Stimulated activated memory B cell treated with anti-CD40 and anti-IgM and Interleukin-4, amounts not matched to agents 10 μg/mL and 1 μg/mL and 100 μg/mL, for 72 hours (primary cell): Measurements from ENCODE around the gene KRTDAP.

ENCODE experiments used
- ATAC-seq: fragments of 150-1000 bp; cut with Tn5 transposase; 2 replicates; pipeline ENCODE4 v1.10.0; 2021
- H3K27ac Mint-ChIP-seq: one replicate; pipeline ENCODE4 v1.8.0; 2022; ENCODE audit warnings: mild to moderate bottlenecking, mixed read lengths
- H3K27me3 Mint-ChIP-seq: one replicate; pipeline ENCODE4 v1.8.0; 2022; ENCODE audit warnings: mixed read lengths
- H3K36me3 Mint-ChIP-seq: one replicate; pipeline ENCODE4 v1.8.0; 2022; ENCODE audit warnings: mixed read lengths
- H3K4me1 Mint-ChIP-seq: one replicate; pipeline ENCODE4 v1.8.0; 2022; ENCODE audit warnings: mixed read lengths
- H3K4me3 Mint-ChIP-seq: one replicate; pipeline ENCODE4 v1.8.0; 2022; ENCODE audit warnings: mild to moderate bottlenecking, moderate library complexity, mixed read lengths
- H3K9me3 Mint-ChIP-seq: one replicate; pipeline ENCODE4 v1.8.0; 2022; ENCODE audit warnings: mixed read lengths

The KRTDAP gene

DNA sequence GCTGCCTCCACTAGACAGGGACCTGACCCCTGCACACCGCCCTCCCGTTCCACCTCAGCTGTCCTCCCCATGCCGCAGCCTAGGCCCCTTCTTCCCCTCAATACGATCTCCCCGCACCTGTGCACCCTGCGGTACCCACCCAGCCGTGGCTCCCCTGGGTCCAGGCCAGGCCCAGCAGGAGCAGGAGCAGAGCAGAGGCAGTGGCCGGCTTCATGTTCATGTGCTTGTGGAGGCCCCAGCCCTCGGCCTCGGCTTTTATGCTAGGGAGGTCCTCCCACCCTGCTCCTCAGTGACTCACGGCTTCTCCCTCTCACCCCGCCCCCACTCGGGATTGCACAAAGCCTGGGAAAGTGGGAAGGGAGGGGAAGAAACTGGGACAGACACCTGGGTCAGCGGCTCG, 11.4 kb upstream of the KRTDAP start:
- Mint-ChIP-seq H3K27ac (no peak overlapping the region), H3K36me3 (no peaks in the 10 kb centered on the region), H3K4me3 (no peak overlapping the region), H3K27me3 (peaks cover 43% of the 10 kb centered on the region), H3K9me3 (no peaks in the 10 kb centered on the region), H3K4me1 (no peaks in the 10 kb centered on the region)
- no peak for ATAC-seq

DNA sequence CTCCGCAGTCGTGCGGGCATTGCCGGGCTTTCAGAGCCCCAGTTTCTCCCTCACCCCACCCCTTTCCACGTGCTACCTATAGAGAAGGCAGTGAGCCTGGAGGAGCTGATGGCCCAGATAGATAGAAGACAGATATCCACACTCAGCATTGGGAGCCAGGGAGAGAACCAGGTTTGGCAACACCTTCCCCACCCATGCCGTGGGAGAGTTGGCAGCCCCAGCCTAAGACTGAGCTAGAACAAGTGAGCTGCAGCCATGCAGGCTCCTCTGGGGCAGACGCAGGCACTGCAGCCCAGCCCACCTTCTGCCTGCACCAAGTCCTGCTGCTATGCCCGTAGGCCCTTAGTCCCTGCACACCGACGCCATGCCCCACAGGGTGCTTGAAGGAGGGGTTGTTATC, 10.3 kb upstream of the KRTDAP start:
- no peak overlapping the region for H3K27ac Mint-ChIP-seq
- H3K27me3 Mint-ChIP-seq = peaks cover 43% of the 10 kb centered on the region
- no peaks in the 10 kb centered on the region for H3K36me3 Mint-ChIP-seq
- no peaks in the 10 kb centered on the region for H3K9me3 Mint-ChIP-seq
- peaks cover 1% of the 10 kb centered on the region for H3K4me1 Mint-ChIP-seq
- no peak for ATAC-seq
- H3K4me3 Mint-ChIP-seq = no peak overlapping the region

DNA sequence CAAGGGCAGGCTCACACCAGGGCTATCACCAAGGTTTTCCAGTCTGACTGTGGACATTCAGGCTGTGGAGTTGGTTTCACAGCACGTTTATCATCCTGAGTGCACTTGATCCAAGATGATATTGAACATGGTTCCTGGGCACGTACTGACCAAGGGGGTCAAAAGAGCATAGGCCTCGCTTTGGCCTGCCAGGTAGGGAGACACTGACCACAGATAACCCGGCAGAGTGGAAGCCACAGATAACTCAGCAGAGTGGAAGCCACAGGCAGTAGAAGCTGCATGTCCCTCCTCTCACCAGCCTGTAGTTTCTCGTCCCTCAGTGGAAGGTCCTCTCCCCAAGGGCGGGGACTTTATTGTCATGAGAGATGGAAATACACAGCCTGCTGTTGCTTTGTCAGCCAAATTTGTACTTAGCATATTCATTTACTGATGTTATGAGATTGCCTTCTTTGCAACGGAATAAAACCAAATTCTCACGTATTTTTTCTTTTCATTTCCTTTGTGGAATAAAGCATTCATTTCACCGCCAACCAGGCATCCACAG, 8.8 kb upstream of the KRTDAP start:
- Mint-ChIP-seq H3K27me3 (peaks cover 38% of the 10 kb centered on the region), H3K4me3 (no peak overlapping the region), H3K36me3 (no peaks in the 10 kb centered on the region), H3K4me1 (peaks cover 10% of the 10 kb centered on the region), H3K27ac (no peak overlapping the region), H3K9me3 (no peaks in the 10 kb centered on the region)
- no peak for ATAC-seq

DNA sequence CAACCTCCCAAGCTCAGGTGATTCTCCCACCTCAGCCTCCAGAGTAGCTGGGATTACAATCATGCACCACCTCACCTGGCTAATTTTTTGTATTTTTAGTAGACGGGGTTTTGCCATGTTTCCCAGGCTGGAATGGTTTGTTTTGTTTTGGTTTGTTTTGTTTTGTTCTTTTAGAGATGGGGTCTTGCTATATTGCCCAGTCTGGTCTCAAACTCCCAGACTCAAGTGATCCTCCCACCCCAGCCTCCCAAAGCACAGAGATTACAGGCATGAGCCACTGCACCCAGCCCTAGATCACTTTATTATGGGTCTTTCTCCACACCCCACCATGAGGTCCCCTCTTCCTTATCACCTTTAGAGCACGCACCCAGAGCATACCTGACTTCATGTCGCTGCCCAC, 8.0 kb upstream of the KRTDAP start:
- peaks cover 33% of the 10 kb centered on the region for H3K27me3 Mint-ChIP-seq
- no peak overlapping the region for H3K27ac Mint-ChIP-seq
- no peaks in the 10 kb centered on the region for H3K9me3 Mint-ChIP-seq
- peaks cover 10% of the 10 kb centered on the region for H3K4me1 Mint-ChIP-seq
- no peaks in the 10 kb centered on the region for H3K36me3 Mint-ChIP-seq
- no peak overlapping the region for H3K4me3 Mint-ChIP-seq
- ATAC-seq = no peak

DNA sequence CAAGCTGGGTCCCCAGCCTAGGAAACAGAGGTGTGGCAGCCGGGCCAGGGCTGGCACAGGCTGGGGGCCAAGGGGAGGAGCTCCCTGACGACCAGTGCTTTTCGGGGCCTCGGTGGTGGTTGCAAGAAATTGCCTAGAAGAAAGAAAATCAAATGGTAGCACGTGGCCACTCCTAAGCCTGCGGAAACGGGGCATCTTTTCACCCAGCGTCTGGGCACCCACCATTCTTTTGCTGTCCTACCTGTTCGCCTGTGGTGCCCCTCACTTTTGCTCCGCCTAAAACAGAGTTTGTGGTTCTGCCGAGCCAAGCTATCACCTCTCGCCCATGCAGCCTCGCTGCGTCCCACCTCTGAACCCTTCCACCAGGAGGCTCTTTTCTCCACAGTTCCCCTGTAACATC, 7.1 kb upstream of the KRTDAP start:
- Mint-ChIP-seq H3K9me3 (no peaks in the 10 kb centered on the region), H3K4me1 (peaks cover 10% of the 10 kb centered on the region), H3K36me3 (no peaks in the 10 kb centered on the region), H3K4me3 (no peak overlapping the region), H3K27me3 (peaks cover 25% of the 10 kb centered on the region), H3K27ac (no peak overlapping the region)
- ATAC-seq = no peak

DNA sequence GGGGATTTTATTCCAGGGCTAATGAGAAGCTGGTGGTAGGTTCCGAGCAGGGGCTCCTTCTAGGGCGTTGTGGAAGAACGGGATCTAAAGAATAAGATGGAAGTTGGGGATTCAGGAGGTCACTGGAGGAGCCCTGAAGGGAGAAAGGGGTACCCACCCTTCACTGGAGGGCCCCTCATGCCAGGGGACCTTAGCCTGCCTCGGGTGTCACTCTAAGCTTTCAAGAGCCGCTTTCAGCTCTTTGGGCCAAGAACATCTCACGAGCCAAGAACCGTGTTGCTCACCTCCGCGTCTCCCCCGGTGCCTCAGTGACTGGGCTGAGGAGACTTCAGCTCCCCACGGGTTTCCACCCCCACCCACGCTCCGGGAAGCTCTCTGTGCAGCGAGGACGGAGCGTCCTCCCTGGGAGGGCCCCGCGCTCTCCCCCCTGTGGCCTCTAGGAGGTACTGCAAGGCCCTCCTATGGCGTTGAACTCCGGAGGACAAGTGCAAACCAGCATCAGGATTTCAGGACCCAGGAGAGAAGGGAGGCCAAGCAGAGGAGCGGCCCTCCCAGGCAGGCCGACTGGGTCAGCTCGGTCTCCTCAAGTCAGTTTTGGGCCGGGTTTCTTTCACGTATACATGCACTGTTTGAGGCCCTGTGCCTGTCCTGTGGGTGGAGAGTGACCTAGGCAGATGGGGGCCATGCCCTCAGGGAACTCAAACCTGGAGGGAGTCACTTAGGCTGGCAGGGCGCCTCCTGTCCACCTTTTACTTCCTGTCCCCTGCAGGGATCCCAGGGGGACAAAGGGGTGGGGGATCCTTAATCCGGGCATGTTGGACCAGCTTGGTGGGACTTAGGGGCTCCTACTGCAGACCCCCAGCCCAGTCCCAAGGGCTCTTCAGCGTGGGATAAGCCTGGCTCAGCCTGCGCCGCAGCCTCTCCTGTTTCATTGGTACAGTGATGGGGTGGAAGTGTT, 5.1 kb upstream of the KRTDAP start:
- H3K27me3 Mint-ChIP-seq = peaks cover 18% of the 10 kb centered on the region
- no peak overlapping the region for H3K27ac Mint-ChIP-seq
- H3K9me3 Mint-ChIP-seq = no peaks in the 10 kb centered on the region
- H3K36me3 Mint-ChIP-seq = no peaks in the 10 kb centered on the region
- H3K4me1 Mint-ChIP-seq = peaks cover 10% of the 10 kb centered on the region
- H3K4me3 Mint-ChIP-seq = no peak overlapping the region
- peak; percentile 74 for ATAC-seq

DNA sequence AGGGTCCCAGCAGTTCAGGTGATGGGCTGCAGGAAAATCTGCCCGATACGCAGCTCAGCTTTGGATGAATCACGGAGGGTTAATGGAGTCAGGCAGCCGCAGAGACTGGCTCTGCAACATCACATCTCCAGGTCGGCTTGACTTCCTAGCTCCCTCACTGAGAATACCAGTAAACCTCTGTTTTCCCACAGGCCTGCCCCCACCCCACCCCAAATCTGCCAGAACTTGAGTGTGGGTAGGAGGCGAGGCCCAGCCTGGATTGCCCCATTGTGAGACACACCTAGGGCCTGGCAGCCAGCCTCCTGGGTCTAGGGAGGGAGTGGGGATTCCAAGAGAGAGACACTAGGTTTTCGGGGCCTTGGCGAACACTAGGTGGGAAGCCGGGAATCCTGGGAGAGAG, 3.7 kb upstream of the KRTDAP start:
- Mint-ChIP-seq H3K27me3 (peaks cover 21% of the 10 kb centered on the region), H3K4me1 (peaks cover 10% of the 10 kb centered on the region), H3K27ac (no peak overlapping the region), H3K9me3 (no peaks in the 10 kb centered on the region), H3K36me3 (no peaks in the 10 kb centered on the region), H3K4me3 (no peak overlapping the region)
- ATAC-seq = no peak

DNA sequence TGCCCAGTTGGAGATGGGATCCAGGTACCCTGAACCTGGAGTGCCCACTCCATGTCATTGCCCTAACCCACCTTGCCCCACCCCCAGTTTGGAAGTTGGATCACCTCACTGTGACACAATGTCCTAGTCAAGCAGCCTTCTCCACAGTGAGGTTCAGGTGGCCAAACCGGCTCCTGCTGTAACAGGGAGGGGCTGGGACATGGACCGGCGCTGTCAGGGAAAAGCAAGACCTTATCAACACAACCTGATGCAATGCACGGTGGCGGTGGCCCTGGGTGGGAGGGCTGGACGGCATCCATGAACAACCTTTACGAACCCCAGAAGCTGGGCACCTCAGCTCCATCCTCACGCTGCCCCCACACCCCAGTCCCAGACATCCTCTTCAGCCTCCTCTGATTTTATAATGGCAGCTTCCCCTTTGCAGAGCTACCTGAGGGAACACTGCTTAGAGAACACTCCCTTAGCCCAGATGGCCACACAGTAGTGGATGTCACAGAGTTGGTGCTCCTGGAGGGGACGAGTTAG, 1.6 kb upstream of the KRTDAP start:
- Mint-ChIP-seq H3K27me3 (peaks cover 21% of the 10 kb centered on the region), H3K27ac (no peak overlapping the region), H3K36me3 (no peaks in the 10 kb centered on the region), H3K4me1 (peaks cover 10% of the 10 kb centered on the region), H3K4me3 (no peak overlapping the region), H3K9me3 (no peaks in the 10 kb centered on the region)
- no peak for ATAC-seq

DNA sequence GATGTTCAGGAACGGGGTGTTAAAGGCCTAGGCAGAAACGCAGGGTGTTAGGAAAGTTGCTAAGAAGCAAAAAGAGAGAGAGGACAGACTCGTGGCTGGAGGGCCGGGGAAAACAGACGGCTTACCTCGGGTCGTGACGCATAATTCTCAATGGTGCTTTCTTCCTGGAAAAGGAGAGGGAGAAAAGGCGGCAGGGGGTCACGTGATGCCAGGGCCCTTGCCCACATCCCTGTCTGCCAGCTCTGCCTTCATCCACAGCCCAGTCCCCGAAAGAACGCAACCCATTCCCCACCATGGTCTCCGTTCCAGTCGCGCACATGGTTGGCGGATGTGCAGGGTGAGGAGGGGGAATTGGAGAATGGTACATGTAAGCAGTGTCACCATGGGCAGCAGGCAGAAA, 1.6 kb downstream of the KRTDAP start:
- no peak overlapping the region for H3K27ac Mint-ChIP-seq
- no peaks in the 10 kb centered on the region for H3K9me3 Mint-ChIP-seq
- no peaks in the 10 kb centered on the region for H3K36me3 Mint-ChIP-seq
- peaks cover 21% of the 10 kb centered on the region for H3K27me3 Mint-ChIP-seq
- ATAC-seq = no peak
- H3K4me1 Mint-ChIP-seq = peaks cover 14% of the 10 kb centered on the region
- H3K4me3 Mint-ChIP-seq = no peak overlapping the region

DNA sequence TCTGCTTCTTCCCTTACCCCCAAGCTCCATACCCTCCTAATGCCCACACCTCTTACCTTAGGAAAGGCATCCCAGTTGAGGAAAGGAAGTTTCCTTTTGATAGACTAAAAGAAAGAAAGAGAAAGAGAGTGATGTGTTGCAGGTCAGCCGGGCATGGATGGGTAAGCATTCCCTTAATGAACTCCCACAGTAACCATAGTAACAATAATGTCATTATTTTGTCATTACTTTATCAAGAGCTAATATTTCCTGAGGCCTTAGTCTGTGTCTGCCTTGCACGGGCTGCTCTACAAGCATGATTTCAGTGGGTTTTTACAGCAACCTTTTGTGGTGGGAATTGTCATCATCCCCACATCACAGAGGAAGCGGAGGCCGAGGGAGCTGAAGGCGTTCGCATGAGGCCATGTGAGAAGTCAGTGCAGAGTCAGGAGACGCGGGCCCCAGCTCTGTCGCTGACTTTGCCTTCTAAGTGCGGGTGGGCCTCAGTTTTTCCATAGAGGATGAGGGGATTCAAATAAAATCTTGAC, 2.5 kb downstream of the KRTDAP start:
- H3K36me3 Mint-ChIP-seq = no peaks in the 10 kb centered on the region
- H3K27me3 Mint-ChIP-seq = peaks cover 21% of the 10 kb centered on the region
- no peak overlapping the region for H3K27ac Mint-ChIP-seq
- no peak for ATAC-seq
- H3K9me3 Mint-ChIP-seq = no peaks in the 10 kb centered on the region
- H3K4me1 Mint-ChIP-seq = peaks cover 14% of the 10 kb centered on the region
- H3K4me3 Mint-ChIP-seq = no peak overlapping the region

DNA sequence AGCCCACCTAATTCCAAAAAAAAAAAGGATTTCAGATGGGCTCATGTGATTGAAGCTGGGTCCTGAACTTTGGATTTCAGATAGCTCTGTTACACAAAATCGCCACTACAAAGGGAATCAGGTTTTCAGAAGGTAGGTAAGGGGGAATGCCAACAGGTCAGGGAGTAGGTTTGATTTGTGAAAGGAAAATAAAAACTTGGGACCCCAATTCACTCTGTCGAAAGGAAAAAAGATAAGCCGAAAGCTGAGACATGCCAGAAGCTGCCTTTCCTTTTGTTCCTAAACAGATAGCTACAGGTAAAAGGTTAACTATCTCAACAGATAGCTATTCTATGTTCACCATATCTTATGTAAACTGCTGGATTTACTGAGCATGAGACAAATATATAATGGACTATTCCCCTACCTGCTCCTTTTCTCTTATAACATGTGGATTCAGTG, 4.0 kb downstream of the KRTDAP start:
- Mint-ChIP-seq H3K4me1 (peaks cover 14% of the 10 kb centered on the region), H3K36me3 (no peaks in the 10 kb centered on the region), H3K9me3 (no peaks in the 10 kb centered on the region), H3K27me3 (peaks cover 17% of the 10 kb centered on the region), H3K27ac (no peak overlapping the region), H3K4me3 (no peak overlapping the region)
- no peak for ATAC-seq

DNA sequence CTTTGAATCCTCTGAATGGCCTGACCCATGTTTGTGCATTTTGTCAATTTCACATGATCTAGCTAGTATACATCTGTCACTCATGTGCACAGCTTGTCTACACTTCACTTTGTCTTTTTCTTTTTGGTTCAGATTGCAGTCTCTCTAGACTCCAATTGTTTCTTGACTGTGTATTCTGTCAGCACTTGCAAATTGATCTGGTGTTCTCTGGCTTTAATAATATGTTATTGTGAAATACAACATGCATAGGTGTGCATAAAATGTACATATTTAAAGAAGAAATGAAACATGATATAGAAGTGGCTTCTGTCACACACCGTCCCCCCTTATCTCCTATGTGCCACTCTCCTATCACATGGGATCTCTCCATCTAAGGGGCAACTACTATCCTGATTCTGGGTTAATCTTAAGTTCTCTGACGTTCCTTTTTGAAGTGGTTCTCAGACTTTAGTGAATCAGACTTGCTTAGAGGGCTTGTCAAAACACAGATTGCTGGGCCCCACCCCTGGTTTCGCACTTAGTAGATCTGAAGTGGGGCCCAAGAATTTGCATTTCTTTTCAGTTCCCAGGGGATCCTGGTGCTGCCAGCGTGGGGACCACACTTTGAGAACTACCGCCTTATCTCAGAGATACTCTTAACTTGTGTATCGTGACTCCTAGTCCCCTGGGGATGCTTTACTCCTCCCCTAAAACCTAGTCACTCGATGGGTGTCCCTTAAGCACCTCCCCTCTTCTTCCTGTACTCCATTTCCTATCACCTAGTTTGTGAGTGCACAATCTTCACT, 5.8 kb downstream of the KRTDAP start:
- Mint-ChIP-seq H3K4me3 (peak overlapping the region; percentile 28), H3K4me1 (peaks cover 14% of the 10 kb centered on the region), H3K27ac (peak overlapping the region; percentile 68), H3K9me3 (no peaks in the 10 kb centered on the region), H3K36me3 (no peaks in the 10 kb centered on the region), H3K27me3 (no peaks in the 10 kb centered on the region)
- ATAC-seq = peak; percentile 97

DNA sequence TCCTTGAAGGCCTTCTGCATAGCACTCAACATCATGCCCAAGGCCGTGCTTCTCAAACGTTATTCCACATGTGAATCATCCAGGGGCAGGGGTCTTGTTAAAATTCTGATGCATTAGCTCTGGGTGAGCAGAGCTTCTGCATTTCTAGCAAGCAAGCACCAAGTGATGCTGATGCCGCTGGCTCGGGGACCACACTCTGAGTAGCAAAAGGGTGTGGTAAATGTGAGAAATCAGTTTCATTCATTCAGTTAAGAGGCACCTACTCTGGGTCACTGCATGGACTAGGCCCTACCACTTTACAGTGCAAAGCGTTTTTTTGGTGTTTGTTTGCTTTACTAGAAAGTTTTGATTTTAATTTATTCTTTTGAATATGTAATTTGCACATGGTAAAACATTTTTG, 7.2 kb downstream of the KRTDAP start:
- no peaks in the 10 kb centered on the region for H3K9me3 Mint-ChIP-seq
- H3K27me3 Mint-ChIP-seq = no peaks in the 10 kb centered on the region
- no peak overlapping the region for H3K27ac Mint-ChIP-seq
- no peaks in the 10 kb centered on the region for H3K36me3 Mint-ChIP-seq
- ATAC-seq = no peak
- no peak overlapping the region for H3K4me3 Mint-ChIP-seq
- peaks cover 14% of the 10 kb centered on the region for H3K4me1 Mint-ChIP-seq

DNA sequence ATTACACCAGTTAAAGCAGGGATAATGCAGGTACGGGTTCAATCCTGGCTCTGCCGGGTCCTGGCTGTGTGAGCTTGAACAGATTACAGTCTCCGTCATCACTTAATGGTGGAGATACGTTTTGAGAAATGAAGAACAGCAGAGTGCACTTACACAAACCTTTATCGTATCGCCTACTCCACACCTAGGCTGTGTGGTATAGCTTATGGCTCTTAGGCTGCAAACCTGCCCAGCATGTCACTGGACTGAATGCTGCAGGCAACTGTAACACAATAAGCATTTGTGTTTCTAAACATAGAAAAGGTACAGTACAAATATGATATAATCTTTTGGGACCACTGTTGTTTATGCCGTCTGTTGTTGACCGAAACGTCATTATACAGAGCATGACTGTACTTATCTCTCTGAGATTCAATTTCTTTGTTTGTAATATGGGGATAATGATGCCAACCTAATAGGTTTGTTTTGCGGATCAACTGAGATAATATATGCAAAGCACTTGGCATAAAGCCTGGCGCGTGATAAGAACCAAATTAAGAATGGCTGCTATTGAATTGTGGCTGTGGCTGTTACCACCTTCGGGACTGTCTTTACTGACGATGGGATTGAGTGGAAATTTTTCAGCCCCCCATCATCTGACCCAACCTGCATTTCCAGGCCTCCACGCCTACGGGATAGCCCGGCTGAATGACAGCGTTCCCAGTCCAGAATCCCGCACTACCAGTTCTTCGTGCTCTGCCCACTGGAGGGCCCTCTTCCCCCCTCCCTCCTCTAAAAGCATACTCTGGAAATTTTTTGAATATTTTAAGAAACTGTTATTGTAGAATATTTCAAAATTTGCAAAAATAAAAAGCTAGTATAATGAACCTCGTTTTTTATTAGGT, 11.2 kb downstream of the KRTDAP start:
- H3K9me3 Mint-ChIP-seq = no peaks in the 10 kb centered on the region
- H3K27me3 Mint-ChIP-seq = peaks cover 22% of the 10 kb centered on the region
- no peak overlapping the region for H3K27ac Mint-ChIP-seq
- H3K4me1 Mint-ChIP-seq = peaks cover 1% of the 10 kb centered on the region
- no peaks in the 10 kb centered on the region for H3K36me3 Mint-ChIP-seq
- no peak for ATAC-seq
- H3K4me3 Mint-ChIP-seq = no peak overlapping the region
